ENCODE results near the gene IFNL4.
"Not testable (repeated sequence)": the region's sequence is repeated elsewhere in the genome, so short reads cannot be mapped to it uniquely, and the experiment has no call there.

The IFNL4 gene

DNA sequence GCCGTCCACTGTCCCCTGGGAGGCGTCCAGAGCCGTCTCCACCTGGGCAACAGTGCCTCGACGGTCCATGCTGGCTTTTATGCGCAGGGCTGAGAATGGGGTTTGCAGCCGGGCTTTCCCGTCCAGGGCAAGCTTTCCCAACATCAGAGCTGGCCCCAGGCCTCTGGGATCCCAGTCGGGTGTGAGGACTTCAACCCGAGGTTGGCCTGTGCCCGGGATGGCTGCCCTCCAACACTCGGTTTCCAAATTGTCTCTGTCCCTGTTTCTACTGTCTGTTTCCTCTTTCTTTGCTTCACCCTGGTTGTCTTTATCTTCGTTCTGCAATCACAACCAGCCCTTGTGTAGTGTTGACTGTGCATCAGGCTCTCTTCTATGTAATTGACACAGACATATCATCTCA, at the start of gene IFNL4:
IFNL4 (minus strand) TSS at position 51 of the 400 bp plus-strand sequence.
- no peak for DNase-seq

DNA sequence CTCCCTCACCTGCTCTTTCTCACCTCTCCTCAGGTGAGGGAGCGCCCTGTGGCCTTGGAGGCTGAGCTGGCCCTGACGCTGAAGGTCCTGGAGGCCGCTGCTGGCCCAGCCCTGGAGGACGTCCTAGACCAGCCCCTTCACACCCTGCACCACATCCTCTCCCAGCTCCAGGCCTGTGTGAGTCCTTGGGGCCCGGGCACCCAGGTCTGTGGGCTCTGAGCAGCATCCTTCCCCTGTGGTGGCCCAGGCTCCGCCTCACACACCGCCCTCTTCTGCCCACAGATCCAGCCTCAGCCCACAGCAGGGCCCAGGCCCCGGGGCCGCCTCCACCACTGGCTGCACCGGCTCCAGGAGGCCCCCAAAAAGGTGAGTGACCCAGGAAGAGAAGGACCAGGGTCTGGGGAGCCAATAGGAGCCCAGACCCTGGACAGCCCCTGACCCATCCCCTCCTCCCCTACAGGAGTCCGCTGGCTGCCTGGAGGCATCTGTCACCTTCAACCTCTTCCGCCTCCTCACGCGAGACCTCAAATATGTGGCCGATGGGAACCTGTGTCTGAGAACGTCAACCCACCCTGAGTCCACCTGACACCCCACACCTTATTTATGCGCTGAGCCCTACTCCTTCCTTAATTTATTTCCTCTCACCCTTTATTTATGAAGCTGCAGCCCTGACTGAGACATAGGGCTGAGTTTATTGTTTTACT, 49.4 kb upstream of the IFNL4 start:
- no peak for DNase-seq

DNA sequence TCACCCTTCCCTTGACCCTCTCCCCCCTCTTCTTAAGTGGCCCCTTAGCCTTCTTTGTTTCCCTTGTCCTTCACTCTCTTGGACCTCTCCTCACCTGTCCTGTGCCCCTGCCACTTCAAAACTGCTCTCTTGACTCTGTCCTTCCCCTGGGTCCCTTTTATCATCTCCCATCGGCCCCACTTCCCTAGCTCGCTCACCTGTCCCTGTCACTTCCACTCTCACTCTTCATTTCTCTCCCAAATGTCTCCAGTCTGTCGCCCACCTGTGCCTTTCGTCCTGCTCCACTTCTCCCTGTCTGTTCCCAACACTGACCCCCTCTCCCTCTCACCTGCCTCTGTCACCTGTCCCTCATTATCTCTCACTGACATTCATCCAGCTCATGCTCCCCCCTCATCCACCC, 48.2 kb upstream of the IFNL4 start:
- no peak for DNase-seq

DNA sequence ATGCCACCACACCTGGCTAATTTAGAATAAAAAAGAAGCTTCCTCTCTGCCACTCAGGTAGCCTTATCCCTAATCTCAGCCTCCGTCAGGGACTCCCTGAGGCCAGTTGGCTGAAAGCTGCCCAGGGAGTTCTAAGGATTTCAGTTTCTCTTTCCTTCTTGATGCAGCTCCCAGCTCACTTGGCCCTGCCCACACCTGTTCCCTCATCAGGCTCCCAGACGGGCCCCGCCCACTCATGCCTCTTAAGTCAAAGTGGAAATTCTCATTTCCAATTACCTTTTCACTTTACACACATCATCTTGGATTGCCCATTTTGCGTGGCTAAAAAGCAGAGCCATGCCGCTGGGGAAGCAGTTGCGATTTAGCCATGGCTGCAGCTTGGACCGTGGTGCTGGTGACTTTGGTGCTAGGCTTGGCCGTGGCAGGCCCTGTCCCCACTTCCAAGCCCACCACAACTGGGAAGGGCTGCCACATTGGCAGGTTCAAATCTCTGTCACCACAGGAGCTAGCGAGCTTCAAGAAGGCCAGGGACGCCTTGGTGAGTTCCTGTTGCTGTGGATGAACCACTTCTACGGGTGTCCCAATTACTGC, 47.5 kb upstream of the IFNL4 start, which contains the start of gene IFNL1:
IFNL1 (plus strand) TSS at position 353 of the 591 bp plus-strand sequence; CDS start at position 368, 15 bp downstream.
- no peak for DNase-seq

DNA sequence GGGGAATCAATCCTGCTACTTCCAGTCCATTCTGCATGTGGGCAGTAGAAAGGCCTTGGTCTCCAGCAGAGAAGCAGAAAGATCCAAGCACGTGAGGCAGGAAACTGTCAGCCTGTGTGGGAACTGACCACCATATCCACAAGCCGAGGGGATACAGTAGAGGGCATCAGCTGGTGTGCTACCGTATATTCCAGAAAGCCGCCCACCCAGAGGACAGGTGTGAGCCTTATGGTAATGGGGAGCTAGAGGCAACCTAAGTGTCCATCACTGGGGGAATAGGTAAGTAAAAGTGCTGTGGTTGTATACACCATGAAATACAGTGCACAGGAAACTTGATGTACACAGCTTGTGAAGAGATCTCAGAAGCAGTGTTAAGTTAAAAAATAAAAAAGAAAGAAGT, 44.7 kb upstream of the IFNL4 start:
- no peak for DNase-seq

GRCh38 chr19:39284032-39284431, 35.4 kb upstream of the IFNL4 start:
- no peak for DNase-seq

DNA sequence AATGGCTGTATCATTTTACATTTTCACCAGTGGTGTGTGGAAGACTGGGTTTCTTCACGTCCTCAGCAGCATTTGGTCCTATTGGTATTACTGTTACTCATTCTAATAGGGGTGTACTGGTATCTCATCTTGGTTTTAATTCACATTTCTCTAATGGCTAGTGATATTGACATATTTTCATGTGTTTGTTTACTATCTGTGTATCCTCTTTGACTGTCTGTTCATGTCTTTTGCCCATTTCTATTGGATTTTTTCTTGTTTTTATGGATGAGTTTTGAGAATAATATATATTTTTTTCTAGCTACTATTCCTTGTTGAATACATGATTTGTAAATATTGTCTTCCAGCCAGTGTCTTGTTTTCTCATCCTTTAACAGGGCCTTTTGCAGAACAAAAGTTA, 33.4 kb upstream of the IFNL4 start:
- DNase-seq = no peak

DNA sequence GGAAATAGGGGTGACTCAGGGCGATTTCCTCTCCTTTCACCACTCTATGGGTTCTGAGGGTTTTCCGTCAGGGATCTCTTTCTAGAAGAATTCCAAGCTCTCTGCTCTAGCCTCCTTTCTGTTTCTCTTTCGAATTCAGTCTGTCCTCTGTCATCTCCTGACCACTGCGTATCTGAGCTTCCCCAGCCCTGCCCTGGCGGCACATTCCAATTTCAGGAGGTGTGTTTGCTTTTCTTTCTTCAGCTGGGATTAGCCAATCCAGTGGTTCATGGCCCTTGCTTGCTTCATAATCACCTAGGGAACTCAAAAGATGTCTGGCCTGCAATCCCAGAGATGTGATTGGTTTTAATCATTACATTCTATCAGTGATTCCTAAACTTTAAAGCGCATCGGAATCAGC, 28.9 kb upstream of the IFNL4 start:
- no peak for DNase-seq

DNA sequence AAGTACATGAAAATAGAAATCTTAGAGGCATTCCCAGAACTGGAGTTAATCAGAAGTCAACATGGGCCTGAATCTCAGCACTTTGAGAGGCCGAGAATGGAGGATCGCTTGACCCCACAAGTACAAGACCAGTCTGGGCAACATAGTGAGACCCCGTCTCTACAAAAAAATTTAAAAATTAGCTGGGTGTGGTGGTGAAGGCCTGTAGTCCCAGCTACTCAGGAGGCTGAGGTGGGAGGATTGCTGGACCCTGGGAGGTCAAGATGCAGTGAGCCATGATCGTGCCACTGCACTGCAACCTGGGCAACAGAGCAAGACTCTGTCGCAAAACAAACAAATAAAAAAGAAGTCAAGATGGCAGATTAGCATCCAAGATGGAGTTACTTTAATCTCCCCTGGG, 28.1 kb upstream of the IFNL4 start:
- no peak for DNase-seq

DNA sequence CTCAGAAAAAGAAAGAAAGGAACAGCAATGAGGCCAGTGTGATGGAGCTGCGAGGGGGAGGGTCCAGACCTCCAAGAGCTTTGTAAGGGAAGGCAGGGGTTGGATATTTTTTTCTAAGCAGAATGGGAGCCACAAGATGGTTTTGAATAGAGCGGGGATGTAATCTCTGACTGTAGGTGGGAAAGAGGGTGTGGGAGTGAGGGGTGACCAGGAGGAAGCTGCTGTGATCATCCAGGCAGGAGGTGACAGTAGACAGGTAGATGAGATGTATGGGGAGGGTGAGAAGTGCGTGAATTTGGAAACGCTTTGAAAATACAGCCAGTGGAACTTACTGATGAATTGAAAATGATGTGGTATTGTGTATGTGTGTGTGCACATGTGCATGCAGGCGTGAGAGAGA, 26.9 kb upstream of the IFNL4 start:
- DNase-seq = no peak

- DNase-seq = not testable (repeated sequence)
Measured at GRCh38 chr19:39273859-39274258, 25.2 kb upstream of the IFNL4 start.

DNA sequence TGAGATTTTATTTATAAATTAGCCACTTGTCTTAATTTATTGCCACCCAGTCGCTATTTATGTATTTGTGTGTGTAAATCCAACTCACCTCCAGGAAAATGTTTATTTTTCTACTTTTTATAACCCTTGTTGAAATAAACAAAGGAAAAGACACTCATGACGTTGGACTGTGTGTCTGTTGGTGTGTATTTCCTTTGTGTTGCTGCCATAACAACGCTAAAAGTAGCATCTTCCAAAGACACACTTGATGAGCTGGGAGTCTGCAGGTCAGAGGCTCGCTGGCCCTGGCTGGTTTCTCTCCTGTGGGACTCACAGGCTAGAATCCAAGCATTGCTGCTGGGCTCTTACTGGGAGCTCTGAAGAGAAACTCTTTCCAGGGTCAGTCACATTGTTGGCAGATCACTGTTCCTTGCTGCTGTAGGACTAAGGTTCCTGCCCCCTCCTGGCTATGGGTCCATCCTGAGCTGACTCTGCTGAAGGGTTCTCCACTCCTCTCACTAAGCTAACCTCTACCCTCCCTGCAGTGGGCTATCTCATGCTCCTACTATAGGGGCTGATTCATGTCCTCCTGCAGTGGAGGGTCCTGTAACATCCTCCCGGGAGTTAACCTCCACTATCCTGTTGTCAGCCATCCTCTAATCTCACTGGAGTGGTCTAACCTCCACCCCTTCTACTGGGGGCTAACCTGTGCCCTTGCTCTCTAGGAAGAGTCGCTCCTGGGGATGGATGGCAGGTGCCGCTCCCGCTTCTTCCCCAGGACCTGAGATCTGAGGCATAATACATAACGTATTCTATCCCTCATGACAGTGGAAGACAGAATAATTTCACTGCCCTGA, 21.6 kb upstream of the IFNL4 start:
- DNase-seq = no peak

DNA sequence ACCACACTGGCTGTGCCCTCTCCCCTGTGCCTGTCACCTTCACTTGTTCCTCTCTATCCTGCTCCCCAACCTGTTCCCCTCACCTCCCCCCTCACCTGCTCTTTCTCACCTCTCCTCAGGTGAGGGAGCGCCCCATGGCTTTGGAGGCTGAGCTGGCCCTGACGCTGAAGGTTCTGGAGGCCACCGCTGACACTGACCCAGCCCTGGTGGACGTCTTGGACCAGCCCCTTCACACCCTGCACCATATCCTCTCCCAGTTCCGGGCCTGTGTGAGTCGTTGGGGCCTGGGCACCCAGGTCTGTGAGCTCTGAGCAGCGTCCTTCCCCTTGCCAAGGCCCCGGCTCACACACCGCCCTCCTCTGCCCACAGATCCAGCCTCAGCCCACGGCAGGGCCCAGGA, 20.7 kb upstream of the IFNL4 start:
- DNase-seq = not testable (repeated sequence)

DNA sequence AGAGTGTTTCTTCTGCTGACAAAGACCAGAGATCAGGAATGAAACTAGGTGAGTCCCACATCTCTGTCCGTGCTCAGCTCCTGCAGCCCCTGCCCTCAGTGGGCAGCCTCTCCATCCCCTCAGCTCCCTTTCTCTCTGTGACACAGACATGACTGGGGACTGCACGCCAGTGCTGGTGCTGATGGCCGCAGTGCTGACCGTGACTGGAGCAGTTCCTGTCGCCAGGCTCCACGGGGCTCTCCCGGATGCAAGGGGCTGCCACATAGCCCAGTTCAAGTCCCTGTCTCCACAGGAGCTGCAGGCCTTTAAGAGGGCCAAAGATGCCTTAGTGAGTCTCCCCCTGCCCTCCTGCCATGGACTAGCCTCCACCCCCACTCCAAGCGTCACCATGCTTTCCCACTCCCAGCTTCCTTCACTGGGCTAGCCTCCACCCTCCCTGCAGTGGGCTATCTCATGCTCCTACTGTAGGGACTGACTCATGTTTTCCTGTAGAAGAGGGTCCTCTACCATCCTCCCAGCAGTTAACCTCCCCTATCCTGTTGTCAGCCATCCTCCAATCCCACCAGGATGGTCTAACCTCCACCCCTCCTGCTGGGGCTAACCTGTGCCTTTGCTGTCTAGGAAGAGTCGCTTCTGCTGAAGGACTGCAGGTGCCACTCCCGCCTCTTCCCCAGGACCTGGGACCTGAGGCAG, 20.0 kb upstream of the IFNL4 start:
- DNase-seq = not testable (repeated sequence)

DNA sequence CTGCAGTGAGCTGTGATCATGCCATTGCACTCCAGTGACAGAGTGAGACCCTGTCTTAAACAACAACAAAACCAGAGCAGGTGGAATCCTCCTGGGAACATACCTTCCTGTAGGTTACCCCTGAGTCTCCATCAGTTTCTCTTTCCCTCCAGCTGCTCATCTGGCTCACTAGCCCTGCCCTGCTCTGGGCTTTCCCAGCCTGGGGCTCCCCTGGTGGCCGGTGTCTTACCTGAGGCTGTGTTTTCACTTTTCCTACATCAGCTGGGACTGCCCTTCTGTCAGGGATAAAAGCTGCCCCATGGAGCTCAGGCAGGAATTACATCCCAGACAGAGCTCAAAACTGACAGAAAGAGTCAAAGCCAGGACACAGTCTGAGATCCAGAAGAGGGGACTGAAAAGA, 19.4 kb upstream of the IFNL4 start, which contains the start of gene IFNL2:
IFNL2 (plus strand) TSS at position 312 of the 400 bp plus-strand sequence. CDS start 173 bp downstream, outside the sequence.
- not testable (repeated sequence) for DNase-seq

- no peak for DNase-seq
Measured at GRCh38 chr19:39265321-39265916, 16.8 kb upstream of the IFNL4 start.

- no peak for DNase-seq
Measured at GRCh38 chr19:39264306-39265290, 15.9 kb upstream of the IFNL4 start.

GRCh38 chr19:39263912-39264305, 15.3 kb upstream of the IFNL4 start:
- DNase-seq = no peak

DNA sequence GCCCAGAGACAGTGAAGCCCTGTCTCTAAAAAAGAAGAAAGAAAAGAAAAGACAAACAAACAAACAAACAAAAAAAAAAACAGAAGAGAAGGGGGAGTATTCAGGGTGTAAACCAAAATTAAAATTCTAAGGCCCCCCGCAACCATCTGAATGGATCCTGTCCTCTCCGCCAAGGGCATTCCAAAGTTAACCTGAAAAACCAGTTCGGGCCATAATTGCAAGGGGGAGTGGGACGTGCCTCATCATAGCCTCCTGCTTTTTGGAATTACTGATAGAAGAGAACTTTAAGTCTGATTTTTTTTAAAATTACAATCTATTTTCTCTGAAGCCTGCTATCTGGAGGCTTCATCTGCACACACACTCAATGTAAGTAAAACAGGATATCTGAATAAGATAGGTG, 13.8 kb upstream of the IFNL4 start:
- DNase-seq = no peak

- no peak for DNase-seq
Measured at GRCh38 chr19:39261704-39262103, 13.0 kb upstream of the IFNL4 start.

- DNase-seq = no peak
Measured at GRCh38 chr19:39257227-39257626, 8.6 kb upstream of the IFNL4 start.
